ENCODE measurements around the gene KCNH3. TPM values are rescaled to one million over a fixed set of nuclear protein-coding genes. Genes with fewer than 3 reads are reported as not detected.

KCNH3 gene
- total RNA-seq, 2 donors from 2014 or later: 0.35 to 0.95 TPM

DNA sequence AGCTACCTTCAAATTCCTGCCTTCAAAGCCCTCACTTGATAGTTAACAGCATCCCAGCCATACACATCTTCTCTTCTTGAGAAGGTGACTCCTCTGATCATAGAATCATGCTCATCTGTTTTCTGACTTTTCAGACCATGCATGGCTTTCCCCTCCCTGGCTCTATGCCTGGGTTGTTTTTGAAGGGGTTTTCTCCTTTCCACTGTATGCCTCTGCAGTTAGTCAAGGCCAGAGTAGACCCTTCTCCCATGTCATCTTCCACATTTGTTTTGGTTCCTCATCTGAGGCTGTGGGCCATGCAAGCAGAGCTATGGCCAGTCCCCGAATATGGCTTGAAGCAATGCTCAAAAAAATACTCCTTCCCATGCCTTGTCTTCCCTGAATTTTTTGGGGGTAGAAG, 43.4 kb downstream of the KCNH3 start:
- Histone ChIP-seq H3K27ac (no peak overlapping the region), H3K4me1 (ENCODE audit: control insufficient read depth in 1 of 2, low read depth in 2 of 2) (peaks cover 0 to 3% of the 10 kb centered on the region in 2 donors), H3K4me3 (no peak overlapping the region), H3K27me3 (replicated peaks; ENCODE audit: insufficient read depth) (no peaks in the 10 kb centered on the region), H3K9me3 (no peaks in the 10 kb centered on the region), H3K36me3 (no peaks in the 10 kb centered on the region)
- DNase-seq (ENCODE audit: low spot score) (no peak), ATAC-seq (ENCODE audit: insufficient number of reproducible peaks, low FRiP score, low read depth) (no peak)
- TF ChIP-seq CTCF (IDR thresholded peaks at IDR 0.05): no peak

GRCh38 chr12:49582850-49583249, 44.0 kb downstream of the KCNH3 start:
- H3K27ac ChIP-seq: no peak overlapping the region
- H3K4me3 ChIP-seq: no peak overlapping the region
- ATAC-seq (ENCODE audit: insufficient number of reproducible peaks, low FRiP score, low read depth) (no peak), DNase-seq (ENCODE audit: low spot score) (no peak)
- H3K9me3 ChIP-seq: no peaks in the 10 kb centered on the region
- peaks cover 0 to 3% of the 10 kb centered on the region in 2 donors for H3K4me1 ChIP-seq (ENCODE audit: control insufficient read depth in 1 of 2, low read depth in 2 of 2)
- TF ChIP-seq CTCF (IDR thresholded peaks at IDR 0.05): no peak
- no peaks in the 10 kb centered on the region for H3K27me3 ChIP-seq (replicated peaks; ENCODE audit: insufficient read depth)
- no peaks in the 10 kb centered on the region for H3K36me3 ChIP-seq

- no peak for ATAC-seq (ENCODE audit: insufficient number of reproducible peaks, low FRiP score, low read depth)
- Histone ChIP-seq H3K4me3 (no peak overlapping the region), H3K9me3 (no peaks in the 10 kb centered on the region), H3K27me3 (replicated peaks; ENCODE audit: insufficient read depth) (no peaks in the 10 kb centered on the region), H3K36me3 (no peaks in the 10 kb centered on the region), H3K27ac (no peak overlapping the region), H3K4me1 (ENCODE audit: control insufficient read depth in 1 of 2, low read depth in 2 of 2) (peaks cover 0 to 3% of the 10 kb centered on the region in 2 donors)
- no peak for TF ChIP-seq CTCF (IDR thresholded peaks at IDR 0.05)
- no peak for DNase-seq (ENCODE audit: low spot score)
Observed at GRCh38 chr12:49583366-49584094, 44.7 kb downstream of the KCNH3 start.

GRCh38 chr12:49584591-49584990, 45.8 kb downstream of the KCNH3 start:
- ATAC-seq (ENCODE audit: insufficient number of reproducible peaks, low FRiP score, low read depth): no peak
- H3K4me3 ChIP-seq: no peak overlapping the region
- TF ChIP-seq CTCF (IDR thresholded peaks at IDR 0.05): no peak
- H3K9me3 ChIP-seq: no peaks in the 10 kb centered on the region
- no peaks in the 10 kb centered on the region for H3K36me3 ChIP-seq
- H3K27me3 ChIP-seq (replicated peaks; ENCODE audit: insufficient read depth): no peaks in the 10 kb centered on the region
- no peak for DNase-seq (ENCODE audit: low spot score)
- H3K4me1 ChIP-seq (ENCODE audit: control insufficient read depth in 1 of 2, low read depth in 2 of 2): peaks cover 0 to 3% of the 10 kb centered on the region in 2 donors
- no peak overlapping the region for H3K27ac ChIP-seq

- no peak for DNase-seq (ENCODE audit: low spot score)
- no peaks in the 10 kb centered on the region for H3K9me3 ChIP-seq
Observed at GRCh38 chr12:49585477-49586459, 46.9 kb downstream of the KCNH3 start.

More at GRCh38 chr12:49585477-49586459, 46.9 kb downstream of the KCNH3 start:
- no peak overlapping the region for H3K27ac ChIP-seq
- H3K36me3 ChIP-seq: no peaks in the 10 kb centered on the region
- TF ChIP-seq CTCF (IDR thresholded peaks at IDR 0.05): no peak
- H3K4me1 ChIP-seq (ENCODE audit: control insufficient read depth in 1 of 2, low read depth in 2 of 2): peaks cover 0 to 3% of the 10 kb centered on the region in 2 donors
- H3K4me3 ChIP-seq: no peak overlapping the region
- H3K27me3 ChIP-seq (replicated peaks; ENCODE audit: insufficient read depth): no peaks in the 10 kb centered on the region
- ATAC-seq (ENCODE audit: insufficient number of reproducible peaks, low FRiP score, low read depth): no peak
